KBM-7 (cell line): ENCODE data around the gene UBTF.

Experiments
- DNase-seq: peaks from one replicate; pipeline ENCODE4 v3.0.0-alpha.2; 2015
- in situ Hi-C: fragments of 300-500 bp; cut with MboI; formaldehyde crosslinking; loops from 2 replicates; pipeline ENCODE4 v1.14.3; 2020; ENCODE audit warnings: low sequenced_read_pairs, low pct_unique_long_range_greater_than_20kb, mixed read lengths

Gene UBTF

GRCh38 chr17:44184212-44184810 is 35.2 kb downstream of the UBTF start:
- in situ Hi-C loops, result no loop called here
- DNase-seq, result no peak

- in situ Hi-C loops, result no loop called here
- DNase-seq, result no peak
These were observed 36.5 kb downstream of the UBTF start for GRCh38 chr17:44183024-44183423.

GRCh38 chr17:44178133-44178532 is 41.3 kb downstream of the UBTF start:
- no peak for DNase-seq
- in situ Hi-C loops, result no loop called here

GRCh38 chr17:44177640-44178039 is 41.8 kb downstream of the UBTF start:
- in situ Hi-C loops, result no loop called here
- no peak for DNase-seq

GRCh38 chr17:44176671-44177501 is 42.6 kb downstream of the UBTF start:
- in situ Hi-C loops, result no loop called here
- DNase-seq, result no peak

GRCh38 chr17:44176257-44176656 is 43.2 kb downstream of the UBTF start:
- in situ Hi-C loops, result no loop called here
- DNase-seq, result no peak

GRCh38 chr17:44174427-44174826 is 45.0 kb downstream of the UBTF start:
- in situ Hi-C loops, result no loop called here
- DNase-seq, result no peak

GRCh38 chr17:44171931-44172455 is 47.5 kb downstream of the UBTF start:
- in situ Hi-C loops, result no loop called here
- DNase-seq, result no peak

- no peak for DNase-seq
- in situ Hi-C loops, result no loop called here
These were observed 48.8 kb downstream of the UBTF start, which contains the start of gene ASB16 for GRCh38 chr17:44170499-44171201. Gene ASB16, plus strand, starts transcription at chr17:44170704. Its CDS starts 86 bp downstream, at chr17:44170790.

GRCh38 chr17:44170135-44170498 is 49.4 kb downstream of the UBTF start:
- in situ Hi-C loops, result no loop called here
- DNase-seq, result no peak

- DNase-seq, result no peak
- in situ Hi-C loops, result no loop called here
These were observed 52.2 kb downstream of the UBTF start for GRCh38 chr17:44167181-44167861.

- no peak for DNase-seq
- in situ Hi-C loops, result no loop called here
These were observed 55.0 kb downstream of the UBTF start for GRCh38 chr17:44164476-44164875.

GRCh38 chr17:44159519-44160210 is 59.8 kb downstream of the UBTF start:
- in situ Hi-C loops, result no loop called here
- no peak for DNase-seq

- DNase-seq, result no peak
- in situ Hi-C loops, result no loop called here
These were observed 64.0 kb downstream of the UBTF start for GRCh38 chr17:44155488-44155887.
